Limb (tissue), 2 donors: Measurements from ENCODE around the gene SLC19A1.
A peak's percentile ranks its signal among the peaks of the same experiment; 100 is the strongest.
"Not testable (repeated sequence)": the region's sequence is repeated elsewhere in the genome, so short reads cannot be mapped to it uniquely, and the experiment has no call there.

Experiments
- DNase-seq, 2 donors: peaks; one replicate each; pipeline ENCODE4 v3.0.0-alpha.2; 2016; ENCODE audit errors: extremely low spot score in 2 of 2

The SLC19A1 gene

GRCh38 chr21:45576838-45577737, 34.8 kb upstream of the SLC19A1 start:
- peak in 1 of 2 donors; percentile 31 for DNase-seq

- peak in 1 of 2 donors; percentile 23 for DNase-seq
Measured at GRCh38 chr21:45575993-45576837, 34.0 kb upstream of the SLC19A1 start.

- peak in 1 of 2 donors; percentile 19 for DNase-seq
Measured at GRCh38 chr21:45575304-45575992, 33.2 kb upstream of the SLC19A1 start.

- peak in 1 of 2 donors; percentile 36 for DNase-seq
Measured at GRCh38 chr21:45574691-45575090, 32.5 kb upstream of the SLC19A1 start.

- DNase-seq, result peak in 1 of 2 donors; percentile 26
Measured at GRCh38 chr21:45574081-45574501, 31.9 kb upstream of the SLC19A1 start.

- DNase-seq, result peak in 1 of 2 donors; percentile 20
Measured at GRCh38 chr21:45573452-45574035, 31.3 kb upstream of the SLC19A1 start.

GRCh38 chr21:45572783-45573451, 30.7 kb upstream of the SLC19A1 start:
- DNase-seq, result peak in 1 of 2 donors; percentile 21

- DNase-seq, result peak in 1 of 2 donors; percentile 18
Measured at GRCh38 chr21:45572231-45572630, 30.0 kb upstream of the SLC19A1 start.

GRCh38 chr21:45571641-45572040, 29.4 kb upstream of the SLC19A1 start:
- DNase-seq, result no peak

- DNase-seq, result peak; percentile 18 to 38
Measured at GRCh38 chr21:45570826-45571601, 28.8 kb upstream of the SLC19A1 start.

GRCh38 chr21:45570071-45570470, 27.8 kb upstream of the SLC19A1 start:
- DNase-seq, result peak in 1 of 2 donors; percentile 4

GRCh38 chr21:45568383-45568782, 26.1 kb upstream of the SLC19A1 start:
- DNase-seq, result no peak

- DNase-seq, result not testable (repeated sequence)
Measured at GRCh38 chr21:45564137-45564536, 21.9 kb upstream of the SLC19A1 start.

- peak in 1 of 2 donors; percentile 17 for DNase-seq
Measured at GRCh38 chr21:45562965-45563364, 20.7 kb upstream of the SLC19A1 start.

- peak in 1 of 2 donors; percentile 18 for DNase-seq
Measured at GRCh38 chr21:45562402-45562801, 20.2 kb upstream of the SLC19A1 start.

GRCh38 chr21:45561241-45561640, 19.0 kb upstream of the SLC19A1 start:
- not testable (repeated sequence) for DNase-seq

GRCh38 chr21:45560106-45561021, 18.1 kb upstream of the SLC19A1 start:
- DNase-seq, result peak in 1 of 2 donors; percentile 19
